ENCODE results near the gene CYP1A2. TPM values are rescaled to one million over a fixed set of nuclear protein-coding genes. Genes with fewer than 3 reads are reported as not detected.

The CYP1A2 gene
- total RNA-seq, 2 experiments from 2014 or later = not detected

GRCh38 chr15:74791667-74792066, 43.0 kb downstream of the CYP1A2 start:
- peak overlapping the region; percentile 83 for H3K27ac Mint-ChIP-seq
- no peaks in the 10 kb centered on the region for H3K9me3 Mint-ChIP-seq
- ChIA-PET CTCF (interaction anchor here (2.3 to 30.3 kb wide), 4 partner anchors 3 to 157 kb away, joined by 9 to 1327 read pairs (median 670); partner anchors contain the start of genes CSK and ULK3), POLR2A (interaction anchor here (16.0 kb wide), 1 partner anchor 13 kb away, joined by 410 read pairs; the partner anchor contains the start of gene CSK)
- intact Hi-C loops (cut with micrococcal nuclease) = no loop called here
- DNase-seq (no peak), ATAC-seq (no peak)
- TF ChIP-seq, protein P1, sequence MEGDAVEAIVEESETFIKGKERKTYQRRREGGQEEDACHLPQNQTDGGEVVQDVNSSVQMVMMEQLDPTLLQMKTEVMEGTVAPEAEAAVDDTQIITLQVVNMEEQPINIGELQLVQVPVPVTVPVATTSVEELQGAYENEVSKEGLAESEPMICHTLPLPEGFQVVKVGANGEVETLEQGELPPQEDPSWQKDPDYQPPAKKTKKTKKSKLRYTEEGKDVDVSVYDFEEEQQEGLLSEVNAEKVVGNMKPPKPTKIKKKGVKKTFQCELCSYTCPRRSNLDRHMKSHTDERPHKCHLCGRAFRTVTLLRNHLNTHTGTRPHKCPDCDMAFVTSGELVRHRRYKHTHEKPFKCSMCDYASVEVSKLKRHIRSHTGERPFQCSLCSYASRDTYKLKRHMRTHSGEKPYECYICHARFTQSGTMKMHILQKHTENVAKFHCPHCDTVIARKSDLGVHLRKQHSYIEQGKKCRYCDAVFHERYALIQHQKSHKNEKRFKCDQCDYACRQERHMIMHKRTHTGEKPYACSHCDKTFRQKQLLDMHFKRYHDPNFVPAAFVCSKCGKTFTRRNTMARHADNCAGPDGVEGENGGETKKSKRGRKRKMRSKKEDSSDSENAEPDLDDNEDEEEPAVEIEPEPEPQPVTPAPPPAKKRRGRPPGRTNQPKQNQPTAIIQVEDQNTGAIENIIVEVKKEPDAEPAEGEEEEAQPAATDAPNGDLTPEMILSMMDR (IDR thresholded peaks at IDR 0.05) = no peak
- H3K4me3 Mint-ChIP-seq = peak overlapping the region; percentile 98
- no peaks in the 10 kb centered on the region for H3K27me3 Mint-ChIP-seq
- peaks cover 86% of the 10 kb centered on the region for H3K4me1 Mint-ChIP-seq (ENCODE audit: low read depth)
- H3K36me3 Mint-ChIP-seq (ENCODE audit: low read depth) = peaks cover 58% of the 10 kb centered on the region

DNA sequence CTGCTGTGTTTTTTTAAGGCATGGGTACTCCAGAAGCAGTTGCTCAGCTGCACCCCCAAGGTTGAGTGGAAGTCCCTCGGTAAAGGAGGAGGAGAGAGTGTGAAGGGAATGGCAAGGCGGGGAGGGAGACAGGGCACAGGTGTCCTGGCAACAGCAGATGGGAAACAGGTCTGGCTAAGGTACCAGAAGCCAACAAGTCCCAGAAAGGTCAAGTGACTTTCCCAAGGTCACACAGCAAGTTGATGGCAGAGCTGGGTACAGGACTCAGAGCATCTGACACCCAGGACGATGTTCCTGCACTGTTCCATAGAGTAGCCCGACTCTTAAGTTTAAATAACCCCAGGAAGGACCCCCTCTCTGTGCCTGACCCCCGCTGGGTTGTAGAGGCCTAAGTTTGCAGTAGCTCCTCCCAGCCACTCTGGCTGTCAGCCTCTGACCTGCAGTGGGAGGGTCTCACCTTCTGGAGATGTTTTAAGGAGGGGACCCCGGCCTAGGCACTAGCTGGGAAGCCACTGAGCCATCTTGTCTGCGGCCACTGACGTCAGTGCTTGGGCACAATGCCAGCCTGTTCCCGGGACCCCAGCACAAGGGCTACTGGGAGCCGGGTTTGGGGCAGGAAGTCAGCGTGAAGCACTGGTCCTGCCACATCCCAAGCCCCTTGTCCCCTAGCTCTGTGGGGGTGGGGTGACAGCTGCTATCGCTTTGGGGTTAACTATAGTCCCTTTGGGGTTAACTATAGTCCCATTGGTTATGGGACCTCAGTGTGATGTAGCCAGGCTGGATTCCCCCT, 43.8 kb downstream of the CYP1A2 start:
- intact Hi-C loops (cut with micrococcal nuclease) = no loop called here
- CTCF ChIA-PET = interaction anchor here (0.9 to 30.3 kb wide), 9 partner anchors 4 to 169 kb away, joined by 3 to 1327 read pairs (median 9); partner anchors contain the start of genes CSK and ULK3
- peak; percentile 24 for DNase-seq

GRCh38 chr15:74793135-74794028, 44.7 kb downstream of the CYP1A2 start:
- Mint-ChIP-seq H3K9me3 (no peaks in the 10 kb centered on the region), H3K27me3 (no peaks in the 10 kb centered on the region), H3K4me3 (peak overlapping the region; percentile 19), H3K27ac (peak overlapping the region; percentile 83), H3K36me3 (ENCODE audit: low read depth) (peaks cover 55% of the 10 kb centered on the region), H3K4me1 (ENCODE audit: low read depth) (peaks cover 85% of the 10 kb centered on the region)
- CTCF ChIA-PET = interaction anchor here (0.9 to 25.9 kb wide), 14 partner anchors 11 to 175 kb away, joined by 3 to 1327 read pairs (median 4); partner anchors contain the start of genes CPLX3, CSK and ULK3
- intact Hi-C loops (cut with micrococcal nuclease) = no loop called here
- TF ChIP-seq, protein P1 (IDR thresholded peaks at IDR 0.05) = peak; percentile 58
- ATAC-seq (peak; percentile 31), DNase-seq (peak; percentile 86)
- POLR2A ChIA-PET = interaction anchor here (0.6 to 16.0 kb wide), 6 partner anchors 11 to 162 kb away, joined by 3 to 410 read pairs (median 4); partner anchors contain the start of gene CSK

More for the DNA sequence above, 43.8 kb downstream of the CYP1A2 start:
- peaks cover 83% of the 10 kb centered on the region for H3K4me1 Mint-ChIP-seq (ENCODE audit: low read depth)
- no peak for ATAC-seq
- POLR2A ChIA-PET = interaction anchor here (0.6 to 16.0 kb wide), 5 partner anchors 12 to 161 kb away, joined by 3 to 410 read pairs (median 3); partner anchors contain the start of gene CSK
- peak overlapping the region; percentile 98 for H3K4me3 Mint-ChIP-seq
- peak overlapping the region; percentile 83 for H3K27ac Mint-ChIP-seq
- no peaks in the 10 kb centered on the region for H3K9me3 Mint-ChIP-seq
- H3K27me3 Mint-ChIP-seq = no peaks in the 10 kb centered on the region
- TF ChIP-seq, protein P1 (IDR thresholded peaks at IDR 0.05) = no peak
- peaks cover 55% of the 10 kb centered on the region for H3K36me3 Mint-ChIP-seq (ENCODE audit: low read depth)

DNA sequence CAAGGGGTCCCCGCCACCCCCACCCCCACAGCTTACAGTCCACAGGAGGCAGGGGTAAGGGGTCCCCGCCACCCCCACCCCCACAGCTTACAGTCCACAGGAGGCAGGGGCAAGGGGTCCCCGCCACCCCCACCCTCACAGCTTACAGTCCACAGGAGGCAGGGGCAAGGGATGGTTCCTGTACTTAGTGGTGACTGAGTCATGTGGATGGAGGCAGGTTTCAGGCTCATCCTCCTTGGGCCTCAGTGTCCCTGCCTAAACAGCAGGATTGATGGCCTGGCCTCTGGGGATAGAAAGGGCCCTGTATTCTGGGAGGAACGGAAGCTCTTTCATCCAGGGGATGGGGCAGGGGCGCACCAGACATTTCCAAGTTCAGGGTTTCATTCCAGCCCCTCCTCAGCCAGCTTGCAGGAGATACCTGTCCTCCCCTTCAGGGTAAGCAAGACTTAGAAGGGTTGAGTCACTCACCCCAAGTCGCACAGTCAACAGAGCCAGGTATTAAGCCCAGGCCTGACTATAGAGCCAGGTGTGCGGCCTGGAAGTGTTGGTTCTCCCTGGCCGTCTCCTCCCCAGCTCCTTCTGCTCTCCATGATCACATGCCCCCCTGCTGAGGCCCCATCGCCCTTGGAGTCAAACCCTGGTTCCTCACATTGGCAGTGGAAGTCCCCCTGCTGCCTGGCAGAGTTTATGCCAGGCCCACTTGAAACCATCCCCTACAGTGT, 45.8 kb downstream of the CYP1A2 start:
- ChIA-PET CTCF (interaction anchor here (0.9 to 25.9 kb wide), 10 partner anchors 17 to 176 kb away, joined by 3 to 1327 read pairs (median 4); partner anchors contain the start of genes CPLX3, CSK and ULK3), POLR2A (interaction anchor here (0.7 to 16.0 kb wide), 5 partner anchors 10 to 49 kb away, joined by 3 to 410 read pairs (median 5); partner anchors contain the start of gene CSK)
- no peaks in the 10 kb centered on the region for H3K27me3 Mint-ChIP-seq
- peaks cover 59% of the 10 kb centered on the region for H3K36me3 Mint-ChIP-seq (ENCODE audit: low read depth)
- intact Hi-C loops (cut with micrococcal nuclease) = no loop called here
- peak overlapping the region; percentile 90 for H3K27ac Mint-ChIP-seq
- peak overlapping the region; percentile 11 for H3K4me3 Mint-ChIP-seq
- no peaks in the 10 kb centered on the region for H3K9me3 Mint-ChIP-seq
- DNase-seq (no peak), ATAC-seq (no peak)
- peaks cover 87% of the 10 kb centered on the region for H3K4me1 Mint-ChIP-seq (ENCODE audit: low read depth)
- TF ChIP-seq, protein P1 (IDR thresholded peaks at IDR 0.05) = no peak

Data from activated CD8-positive, alpha-beta T cell treated with anti-CD3 and anti-CD28 coated beads for 36 hours (primary cell).